ENCODE measurements around the gene POU4F3.

POU4F3 gene

DNA sequence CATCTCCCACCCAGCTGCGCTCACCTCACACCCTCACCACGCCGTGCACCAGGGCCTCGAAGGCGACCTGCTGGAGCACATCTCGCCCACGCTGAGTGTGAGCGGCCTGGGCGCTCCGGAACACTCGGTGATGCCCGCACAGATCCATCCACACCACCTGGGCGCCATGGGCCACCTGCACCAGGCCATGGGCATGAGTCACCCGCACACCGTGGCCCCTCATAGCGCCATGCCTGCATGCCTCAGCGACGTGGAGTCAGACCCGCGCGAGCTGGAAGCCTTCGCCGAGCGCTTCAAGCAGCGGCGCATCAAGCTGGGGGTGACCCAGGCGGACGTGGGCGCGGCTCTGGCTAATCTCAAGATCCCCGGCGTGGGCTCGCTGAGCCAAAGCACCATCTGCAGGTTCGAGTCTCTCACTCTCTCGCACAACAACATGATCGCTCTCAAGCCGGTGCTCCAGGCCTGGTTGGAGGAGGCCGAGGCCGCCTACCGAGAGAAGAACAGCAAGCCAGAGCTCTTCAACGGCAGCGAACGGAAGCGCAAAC is 1.1 kb downstream of the POU4F3 start:
- no peak for DNase-seq (ENCODE audit: low spot score)

DNA sequence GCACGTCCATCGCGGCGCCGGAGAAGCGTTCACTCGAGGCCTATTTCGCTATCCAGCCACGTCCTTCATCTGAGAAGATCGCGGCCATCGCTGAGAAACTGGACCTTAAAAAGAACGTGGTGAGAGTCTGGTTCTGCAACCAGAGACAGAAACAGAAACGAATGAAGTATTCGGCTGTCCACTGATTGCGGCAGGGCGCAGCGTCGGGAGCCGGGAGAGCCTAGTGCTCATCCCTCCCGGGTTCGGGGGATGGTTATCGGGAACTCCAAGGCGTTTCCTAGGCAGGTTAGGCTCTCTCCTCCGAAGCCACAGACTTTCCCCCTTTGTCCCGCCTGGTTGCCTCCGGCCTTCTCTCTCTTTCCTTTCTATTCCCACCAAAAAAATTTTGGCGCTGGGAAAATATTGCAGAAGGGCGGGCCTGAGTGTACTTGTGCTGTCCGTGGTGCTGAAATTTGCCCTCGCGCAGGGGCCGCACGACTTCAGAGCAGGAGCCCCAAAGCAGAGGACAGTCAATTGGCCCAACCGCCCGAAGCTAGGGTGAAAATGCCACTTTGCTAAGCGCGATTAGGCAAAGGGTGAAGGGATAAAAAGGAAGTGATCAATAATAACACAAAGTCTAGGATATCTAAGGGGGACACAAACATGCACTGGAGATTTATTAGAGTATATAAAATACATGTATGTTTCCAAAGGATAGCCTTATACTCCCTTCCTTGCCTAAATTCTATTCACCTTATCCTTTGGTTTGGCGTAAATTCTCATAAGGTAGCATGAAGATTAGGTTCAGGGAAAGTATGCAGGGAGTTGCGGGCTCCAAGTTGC is 1.8 kb downstream of the POU4F3 start:
- peak; percentile 45 for DNase-seq (ENCODE audit: low spot score)

DNA sequence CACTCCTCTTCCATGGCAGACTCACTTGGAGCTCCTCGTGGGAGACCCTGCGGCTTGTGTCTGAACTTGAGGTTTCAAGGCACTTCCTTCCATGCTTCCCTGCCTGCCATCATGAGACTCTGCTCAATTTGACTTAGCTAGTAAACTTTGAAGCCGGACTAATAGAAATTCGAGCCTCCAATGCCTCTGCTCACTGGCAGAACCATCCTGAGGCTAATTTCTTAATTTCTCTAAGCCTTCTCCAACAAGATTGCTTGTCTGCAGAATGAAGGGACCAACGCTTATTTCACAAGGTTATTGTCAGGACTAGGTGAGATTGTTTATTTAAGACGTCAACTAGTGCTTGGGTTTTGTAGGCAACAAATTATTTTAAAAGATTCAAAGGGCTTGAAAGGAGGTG is 3.2 kb downstream of the POU4F3 start:
- no peak for DNase-seq (ENCODE audit: low spot score)

DNA sequence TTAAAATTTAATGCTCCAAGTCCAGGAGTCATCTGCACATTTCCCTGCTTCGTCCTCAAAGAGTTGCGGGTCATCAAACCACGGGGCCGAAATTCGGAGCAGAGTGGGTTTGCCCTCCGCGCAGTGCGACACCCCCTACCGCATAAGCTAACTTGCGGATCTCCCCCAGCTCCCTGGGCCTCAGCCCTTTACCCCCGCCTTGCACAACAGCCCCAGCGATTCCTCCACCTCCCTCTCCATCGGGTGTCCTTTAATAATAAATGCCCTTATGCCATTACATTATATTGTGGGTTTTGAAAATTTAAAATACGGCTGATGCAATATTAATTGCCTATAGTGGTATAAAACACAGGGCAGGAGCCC is 3.9 kb downstream of the POU4F3 start:
- no peak for DNase-seq (ENCODE audit: low spot score)

DNA sequence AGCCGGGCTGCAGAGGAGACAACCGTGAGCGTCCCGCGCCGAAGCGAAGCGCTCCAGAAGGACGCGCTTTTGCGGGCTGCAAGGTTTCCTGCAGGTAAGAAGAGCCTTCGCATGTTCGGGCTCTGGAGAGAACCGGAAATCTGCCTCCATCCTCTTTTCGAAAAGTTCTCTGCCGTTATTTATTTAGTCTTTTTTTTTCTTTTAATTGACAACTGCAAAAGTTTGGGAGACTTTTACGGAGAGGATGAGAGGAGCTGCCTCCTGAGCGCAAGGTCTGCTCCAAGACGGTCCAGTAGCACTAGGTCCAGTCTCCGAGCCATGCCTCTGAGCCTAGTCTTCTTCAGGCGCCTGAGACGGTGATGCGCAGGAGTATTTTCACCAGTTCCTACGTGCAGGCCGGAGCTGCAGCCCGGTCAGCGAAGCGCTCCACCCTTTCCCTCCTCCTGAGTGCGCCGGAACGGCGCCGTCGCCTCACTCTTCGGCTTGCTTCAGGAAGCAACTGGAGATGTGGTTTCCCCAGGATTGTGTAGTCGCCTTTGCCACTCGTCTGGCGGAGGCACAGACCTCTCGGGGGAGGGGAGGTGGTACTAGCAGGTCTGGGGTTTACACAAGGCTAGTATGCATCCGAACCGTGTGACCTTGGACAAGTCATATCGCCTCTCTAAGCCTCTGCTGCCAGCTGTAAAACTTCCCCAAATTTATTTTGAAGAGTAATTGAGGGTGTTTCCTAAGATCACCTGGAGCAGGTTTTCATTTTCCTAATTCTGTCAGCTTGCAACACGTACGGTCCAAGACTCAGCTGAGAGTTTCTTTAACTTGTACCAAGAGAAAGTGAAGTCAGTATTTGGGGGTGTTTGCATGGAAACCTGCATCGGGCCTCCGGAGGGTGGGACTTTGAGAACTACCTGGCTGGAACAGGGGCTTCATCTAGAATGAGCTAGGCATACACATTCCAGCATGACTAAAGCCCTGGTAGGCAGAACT is 4.5 kb downstream of the POU4F3 start:
- DNase-seq (ENCODE audit: low spot score) = peak; percentile 30

DNA sequence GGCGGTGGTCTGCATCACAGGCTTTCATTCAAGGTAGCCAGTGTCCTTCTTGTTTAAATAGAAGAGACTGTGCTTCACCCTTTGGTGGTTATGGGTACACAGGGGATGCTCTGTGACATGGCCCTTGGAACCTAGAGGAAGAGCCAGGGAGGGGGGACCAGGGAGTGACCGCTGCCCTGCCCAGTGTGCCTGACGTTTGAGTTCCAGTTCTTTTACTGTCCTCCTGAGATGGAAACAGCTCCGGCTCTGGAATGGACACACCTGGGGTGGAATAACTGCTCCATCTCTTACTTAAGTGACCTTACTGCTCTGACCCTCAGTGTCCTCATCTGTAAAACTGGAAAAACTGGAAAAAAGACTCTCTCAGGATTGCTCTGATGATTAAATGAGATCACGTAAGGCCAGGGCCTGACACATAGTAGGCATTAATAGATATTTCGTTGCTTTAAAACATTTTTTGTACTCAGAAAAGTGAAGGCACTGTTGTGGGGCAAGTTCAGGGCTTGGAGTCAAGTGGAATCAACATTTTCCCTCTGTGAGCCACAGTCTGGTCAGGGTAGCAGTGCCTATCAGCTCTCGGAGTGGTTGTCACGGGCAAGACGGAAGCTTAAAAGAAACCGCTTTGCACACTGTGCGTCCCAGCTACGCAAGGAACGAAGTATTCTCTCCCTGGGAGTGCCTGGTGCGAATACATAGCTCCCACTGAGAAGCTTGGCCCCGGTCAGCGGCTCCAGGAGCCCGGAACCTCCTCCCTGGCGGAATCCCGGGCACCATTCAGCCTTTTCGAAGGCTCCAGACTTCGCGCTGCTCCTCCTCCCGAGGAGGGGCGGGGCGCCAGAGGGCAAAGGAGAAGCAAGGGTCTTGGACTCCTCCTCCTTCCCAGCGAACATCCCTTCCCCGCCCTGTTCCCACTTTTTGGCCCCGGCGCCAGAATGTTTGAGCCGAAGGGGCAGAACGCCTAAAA is 5.8 kb downstream of the POU4F3 start:
- DNase-seq (ENCODE audit: low spot score) = peak; percentile 36

DNA sequence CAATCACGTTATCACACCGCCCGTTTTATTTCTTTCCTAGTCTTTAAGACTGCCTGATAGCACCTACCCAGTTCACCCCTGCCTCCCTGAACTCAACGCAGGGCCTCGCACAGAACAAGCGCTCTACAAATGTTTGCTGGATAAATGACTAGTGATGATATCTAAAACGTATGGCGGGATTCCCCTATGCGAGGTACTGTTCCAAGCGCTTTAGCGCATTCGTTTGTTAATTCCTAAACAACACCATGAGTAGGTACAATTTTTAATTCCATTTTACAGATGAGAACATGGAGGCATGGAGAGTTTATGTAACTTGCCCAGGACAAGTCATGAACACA is 6.6 kb downstream of the POU4F3 start:
- DNase-seq (ENCODE audit: low spot score) = no peak

DNA sequence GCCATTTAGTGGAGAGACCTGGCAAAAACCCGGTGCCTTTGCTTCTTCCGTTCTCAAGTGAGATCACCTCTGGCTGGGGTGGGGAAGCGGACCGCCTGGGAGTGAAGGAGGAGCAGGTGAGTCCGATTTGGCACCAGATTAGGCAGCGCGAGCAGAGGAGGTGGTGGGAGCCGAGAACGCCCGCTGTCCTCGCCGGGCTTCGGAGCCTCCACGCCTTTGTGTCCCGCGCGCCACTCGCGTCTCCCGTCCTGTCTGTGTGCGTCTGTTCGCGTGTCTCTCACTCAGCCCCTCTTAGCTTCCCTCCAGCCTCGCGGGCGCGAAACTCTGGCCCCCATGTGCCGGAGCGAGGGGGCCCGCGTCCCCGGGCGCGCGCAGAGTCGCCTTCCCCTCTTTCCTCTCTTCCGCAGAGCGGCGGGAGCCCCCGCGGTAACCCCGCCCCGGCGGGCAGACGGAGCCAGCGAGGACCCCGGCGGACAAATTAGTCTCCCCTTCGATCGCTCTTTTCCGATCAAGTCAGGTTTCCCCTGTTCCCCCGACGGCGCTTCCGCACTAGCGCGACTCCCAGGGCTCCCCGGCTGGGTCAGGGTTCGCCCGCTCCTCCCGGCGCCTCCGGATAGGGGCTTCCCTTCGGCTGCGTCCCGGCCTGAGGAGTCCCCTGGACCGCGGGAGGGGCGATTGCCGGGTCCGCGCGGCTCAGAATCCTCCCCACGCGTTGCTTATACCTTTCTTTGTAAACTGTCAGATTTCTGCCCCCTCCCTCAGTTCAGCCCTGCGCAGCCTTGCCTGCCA is 7.1 kb downstream of the POU4F3 start:
- DNase-seq (ENCODE audit: low spot score) = no peak

DNA sequence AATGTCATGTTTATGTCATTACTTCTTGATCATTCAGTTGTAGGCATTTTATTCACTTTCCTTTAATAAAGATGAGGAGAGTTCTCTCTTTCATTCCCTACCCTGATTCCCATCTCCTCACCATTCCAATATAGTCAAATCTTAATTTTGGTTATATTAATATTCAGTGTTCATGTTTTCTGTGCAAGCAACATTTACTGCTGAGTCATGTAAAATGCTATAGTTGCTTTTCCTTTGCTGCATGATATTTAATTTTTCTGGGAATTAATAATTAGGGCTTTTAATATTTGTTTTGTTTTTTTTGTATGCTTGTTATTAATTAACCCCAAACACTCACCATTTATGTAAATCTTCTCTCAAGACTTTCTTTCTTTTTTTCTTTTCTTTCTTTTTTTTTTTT is 18.5 kb downstream of the POU4F3 start:
- DNase-seq (ENCODE audit: low spot score) = no peak

DNA sequence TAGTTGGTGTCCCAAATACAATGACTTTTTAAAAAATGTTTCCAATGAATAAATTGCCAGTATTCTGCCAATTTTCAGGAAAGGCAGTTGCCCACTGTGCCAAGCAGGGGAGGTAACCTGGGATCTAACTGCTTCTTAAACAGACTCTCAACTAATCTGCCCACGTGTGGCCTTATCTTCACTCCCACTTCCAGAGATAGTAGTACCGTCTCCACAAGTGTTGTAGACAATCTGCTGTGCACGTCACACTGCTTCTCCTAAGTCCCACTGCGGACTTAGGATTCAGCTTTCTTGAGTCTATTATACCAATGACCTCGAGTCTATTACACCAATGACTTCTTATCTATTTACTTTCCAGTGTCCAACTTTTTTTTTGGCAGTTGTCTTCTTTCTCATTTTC is 21.2 kb downstream of the POU4F3 start:
- no peak for DNase-seq (ENCODE audit: low spot score)

DNA sequence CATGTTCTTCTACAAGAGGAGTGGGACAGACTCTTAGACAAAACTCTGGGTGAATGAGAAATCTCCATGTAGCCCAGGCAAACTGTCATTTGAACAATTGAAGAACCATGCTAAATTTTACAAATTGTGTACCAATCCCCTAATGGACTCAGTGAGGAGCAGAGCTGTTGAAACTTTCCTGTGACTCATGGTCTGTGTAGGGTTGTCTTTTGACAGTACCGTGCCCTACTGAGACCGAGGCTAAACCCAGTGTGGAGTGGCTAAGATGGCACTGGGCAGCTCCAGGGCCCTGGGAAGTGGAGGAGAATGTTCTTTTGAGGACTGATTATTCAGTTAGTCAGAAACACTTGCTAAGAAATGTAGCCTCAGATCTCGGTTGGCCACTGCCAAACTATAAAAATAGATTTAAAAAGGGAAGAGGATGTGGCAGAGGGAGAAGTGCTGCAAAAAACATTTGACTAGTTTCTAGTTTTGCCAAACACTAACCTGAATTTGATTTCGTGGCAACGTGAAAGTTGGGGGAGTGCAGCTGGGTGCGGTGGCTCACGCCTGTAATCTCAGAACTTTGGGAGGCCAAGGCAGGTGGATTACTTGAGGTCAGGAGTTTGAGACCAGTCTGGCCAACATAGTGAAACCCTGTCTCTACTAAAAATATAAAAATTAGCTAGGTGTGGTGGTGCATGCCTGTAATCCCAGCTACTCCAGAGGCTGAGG is 24.7 kb downstream of the POU4F3 start:
- no peak for DNase-seq (ENCODE audit: low spot score)

DNA sequence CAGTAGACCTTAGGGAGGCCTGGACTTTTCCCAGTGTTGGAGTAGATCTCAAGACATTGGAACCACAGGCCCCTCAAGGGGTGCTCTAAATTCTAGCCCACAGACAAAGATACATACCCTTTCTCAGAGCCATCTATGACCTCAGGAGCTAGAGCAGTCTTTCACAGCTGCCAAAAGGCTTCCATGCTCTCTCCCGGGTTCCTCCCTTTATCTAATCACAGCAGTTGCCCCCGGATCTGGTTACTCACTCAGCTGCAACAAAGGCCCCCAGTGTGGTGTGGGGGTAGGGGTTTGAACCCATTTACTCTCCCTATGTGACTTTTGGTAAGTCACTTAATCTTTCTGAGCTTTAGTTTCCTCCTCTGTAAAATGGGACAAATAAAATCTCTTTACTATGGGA is 27.0 kb downstream of the POU4F3 start:
- DNase-seq (ENCODE audit: low spot score) = no peak

DNA sequence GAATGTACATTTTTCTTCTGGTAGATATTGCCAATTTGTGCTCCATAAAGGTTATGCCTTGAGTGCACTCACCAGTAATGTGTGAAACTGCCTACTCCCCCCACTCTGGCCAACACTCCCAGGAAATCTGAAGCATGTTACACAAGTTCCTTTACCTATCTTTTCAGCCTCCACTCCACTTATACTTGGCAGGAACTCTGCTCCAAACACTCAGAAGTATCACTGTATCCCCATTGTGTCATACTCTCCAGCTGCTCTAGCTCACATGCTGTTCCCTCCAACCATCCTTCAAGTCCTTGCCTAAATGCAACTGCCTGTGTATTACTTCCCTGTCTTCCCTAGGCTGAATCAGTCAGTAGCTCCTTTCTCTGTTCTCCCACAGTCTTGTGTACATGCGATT is 28.3 kb downstream of the POU4F3 start:
- DNase-seq (ENCODE audit: low spot score) = no peak

DNA sequence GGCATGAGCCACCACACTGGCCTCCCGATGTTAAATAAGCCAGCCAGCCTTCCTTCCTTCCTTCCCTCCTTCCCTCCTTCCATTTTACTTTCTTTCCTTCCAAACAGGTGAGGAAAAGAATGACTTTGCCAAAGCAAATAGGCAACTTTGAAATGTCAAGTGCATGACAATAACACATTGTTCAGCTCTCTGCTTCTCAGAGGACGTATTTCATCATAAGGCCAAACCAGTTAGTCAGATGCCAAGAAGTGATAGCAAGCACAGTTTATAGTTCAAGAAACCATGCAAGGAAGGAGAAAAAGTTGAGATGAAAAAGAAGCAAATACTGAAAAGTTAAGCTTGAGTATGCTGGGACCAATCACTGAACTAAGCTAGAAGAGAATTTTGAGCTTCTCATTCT is 29.5 kb downstream of the POU4F3 start:
- DNase-seq (ENCODE audit: low spot score) = peak; percentile 15

DNA sequence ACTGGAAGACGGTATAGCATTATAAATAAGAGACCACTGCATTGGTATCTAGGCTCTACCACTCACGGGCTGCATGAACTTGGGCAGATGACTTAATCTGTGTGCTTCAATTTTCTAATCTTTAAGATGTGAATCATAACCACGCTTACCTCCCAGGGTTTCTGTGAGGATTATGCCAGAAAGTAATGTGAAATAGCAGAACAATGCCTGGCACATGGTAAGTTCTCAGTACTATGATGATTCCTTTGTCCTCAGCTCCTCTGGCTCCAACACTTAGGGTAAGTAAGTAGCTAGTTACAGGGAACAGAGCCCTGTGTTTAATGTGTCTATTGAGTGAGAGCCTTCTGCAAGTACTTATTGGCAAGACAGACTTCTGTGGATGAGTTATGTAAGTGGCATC is 31.1 kb downstream of the POU4F3 start:
- DNase-seq (ENCODE audit: low spot score) = peak; percentile 83

DNA sequence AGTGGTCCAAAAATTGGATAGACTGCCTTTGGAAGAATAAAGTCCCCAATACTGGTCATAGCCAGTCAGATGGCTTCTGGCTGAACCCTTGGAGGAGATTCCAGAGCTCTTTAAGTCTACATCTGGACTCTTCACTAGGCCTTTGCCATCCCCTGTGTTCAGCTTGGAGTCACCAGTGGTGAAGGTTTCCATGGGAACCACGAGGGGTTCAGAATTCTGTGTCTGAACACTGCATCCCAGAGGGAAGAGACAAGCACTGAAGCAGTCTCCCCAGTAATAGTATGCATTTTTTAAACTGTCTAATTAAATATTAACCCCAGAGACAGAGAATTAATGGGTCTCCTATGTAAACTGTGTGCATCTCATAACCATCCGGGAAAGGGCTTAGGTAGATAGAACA is 38.2 kb downstream of the POU4F3 start:
- DNase-seq (ENCODE audit: low spot score) = no peak

DNA sequence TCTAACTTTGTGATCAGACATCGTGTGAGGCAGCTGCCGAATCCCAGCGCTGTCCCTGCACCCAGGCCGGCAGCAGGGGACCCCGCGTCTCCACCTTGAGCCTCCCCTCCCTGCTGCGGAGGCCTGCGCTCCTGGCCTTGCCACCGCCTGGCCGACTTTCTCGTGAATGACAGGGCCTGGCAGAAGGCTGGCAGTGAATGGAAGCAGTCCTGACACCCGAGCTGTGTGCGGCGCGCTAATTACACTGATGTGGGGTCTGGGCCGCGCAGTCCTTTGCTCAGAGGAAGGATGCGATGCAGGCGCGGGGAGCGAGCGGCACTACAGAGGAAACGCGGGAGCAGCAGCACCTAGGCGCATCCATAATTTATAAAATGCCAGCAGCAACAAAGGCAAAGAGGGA is 40.3 kb downstream of the POU4F3 start:
- no peak for DNase-seq (ENCODE audit: low spot score)

DNA sequence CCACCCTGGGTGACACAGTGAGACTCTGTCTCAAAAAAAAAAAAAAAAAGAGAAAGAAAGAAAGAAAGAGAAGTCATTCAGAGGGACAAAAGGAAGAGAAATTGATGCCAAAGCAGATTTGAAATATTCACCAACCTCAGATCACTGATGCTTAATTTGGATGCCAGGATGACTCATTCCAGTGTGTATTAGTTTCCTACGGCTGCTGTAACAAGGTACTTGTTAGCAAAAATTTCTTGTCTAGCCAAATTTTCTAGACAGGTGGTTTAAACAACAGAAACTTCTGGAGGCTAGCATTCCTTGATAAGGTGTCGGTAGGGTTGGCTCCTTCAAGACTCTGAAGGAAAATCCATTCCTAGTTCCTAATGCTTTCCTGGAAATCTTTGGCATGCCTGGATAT is 42.1 kb downstream of the POU4F3 start:
- no peak for DNase-seq (ENCODE audit: low spot score)

DNA sequence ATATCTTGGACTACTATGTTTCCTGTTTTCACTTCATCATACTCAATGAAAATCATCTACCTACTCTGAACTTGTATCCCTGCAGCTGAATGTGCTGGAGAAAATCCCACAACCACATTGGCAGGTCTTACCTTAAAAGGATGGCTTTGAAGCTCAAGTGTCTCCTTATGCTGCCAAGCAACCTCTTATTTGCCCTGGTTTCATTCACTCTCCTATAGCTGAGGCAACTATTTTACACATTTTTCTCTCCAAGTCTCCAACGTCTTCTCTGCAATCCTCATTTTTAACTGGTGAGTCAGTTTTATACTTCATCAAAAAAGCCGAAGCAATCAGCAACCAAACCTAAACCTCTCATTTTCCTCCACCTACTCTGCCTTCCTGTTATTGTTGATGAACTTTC is 49.7 kb downstream of the POU4F3 start:
- DNase-seq (ENCODE audit: low spot score) = no peak

DNA sequence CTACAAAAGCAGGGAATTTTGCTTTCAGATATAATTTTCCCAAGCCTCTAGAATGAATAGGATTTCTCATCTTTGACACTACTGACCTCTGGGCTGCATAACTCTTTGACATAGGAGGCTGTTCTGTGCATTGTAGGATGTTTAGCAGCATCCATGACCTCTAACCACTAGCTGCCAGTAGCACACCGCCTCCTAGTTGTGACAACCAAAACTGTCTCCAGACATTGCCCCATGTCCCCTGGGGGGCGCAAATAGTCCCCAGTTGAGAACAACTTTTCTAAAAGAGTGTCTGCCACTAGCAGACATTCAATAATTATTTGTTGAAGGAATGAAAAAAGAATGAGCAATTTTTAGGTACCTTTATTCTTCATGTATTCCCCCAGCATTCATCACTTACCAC is 51.8 kb downstream of the POU4F3 start:
- DNase-seq (ENCODE audit: low spot score) = no peak
